ENCODE data around the gene USP19. TPM values are rescaled to one million over a fixed set of nuclear protein-coding genes. Genes with fewer than 3 reads are reported as not detected.

The USP19 gene
- polyA plus RNA-seq, 3 donors, result 18.4 to 55.7 (median 24.1) TPM

DNA sequence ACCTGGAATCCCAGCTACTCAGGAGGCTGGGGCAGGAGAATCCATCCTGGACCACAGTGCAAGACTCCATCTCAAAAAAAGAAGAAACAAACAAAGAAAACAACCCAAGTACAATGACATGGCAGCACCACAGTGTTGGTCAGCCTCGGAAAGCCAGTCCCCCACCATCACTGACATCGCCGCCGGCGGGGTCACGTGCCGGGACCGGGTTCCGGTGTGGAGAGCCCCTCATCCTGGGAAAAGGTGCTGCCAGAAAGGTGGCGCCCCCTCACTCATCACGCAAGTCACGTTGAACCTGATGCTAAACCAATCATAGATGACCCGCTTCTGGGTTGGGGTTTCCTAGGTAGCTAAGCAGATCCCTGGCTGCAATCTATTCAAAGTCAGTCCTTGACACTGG lies 44.5 kb downstream of the USP19 start:
- Histone ChIP-seq H3K27ac (ENCODE audit: low read depth in 1 of 2, low read length in 2 of 2) (no peak overlapping the region), H3K27me3 (ENCODE audit: control insufficient read depth in 2 of 2, insufficient read depth in 2 of 2, low read length in 2 of 2) (no peaks in the 10 kb centered on the region), H3K4me2 (replicated peaks; ENCODE audit: extremely low read depth, low read length, poor library complexity, severe bottlenecking) (no peak overlapping the region), H3K79me2 (ENCODE audit: insufficient read depth, low read length) (peaks cover 75% of the 10 kb centered on the region), H3K9ac (ENCODE audit: insufficient read depth, low read length, poor library complexity, severe bottlenecking) (no peak overlapping the region), H3K4me1 (ENCODE audit: control insufficient read depth in 1 of 2, insufficient read depth in 2 of 2, low read length in 2 of 2) (no peaks in the 10 kb centered on the region), H3K4me3 (replicated peaks in 1 of 3; ENCODE audit: low read depth in 2 of 3, low read length in 3 of 3) (no peak overlapping the region), H3K36me3 (replicated peaks in 1 of 2; ENCODE audit: control insufficient read depth in 1 of 2, insufficient read depth in 2 of 2, low read length in 2 of 2) (peaks cover 70 to 85% of the 10 kb centered on the region in 2 donors), H2AFZ (ENCODE audit: insufficient read depth, low read depth, low read length, poor library complexity, severe bottlenecking) (no peak overlapping the region), H4K20me1 (ENCODE audit: insufficient read depth, low read length) (peaks cover 73% of the 10 kb centered on the region), H3K9me3 (replicated peaks in 1 of 2; ENCODE audit: control insufficient read depth in 1 of 2, insufficient read depth in 1 of 2, low read length in 2 of 2) (no peaks in the 10 kb centered on the region)
- Mint-ChIP-seq H3K4me1 (no peaks in the 10 kb centered on the region), H3K36me3 (peaks cover 63 to 79% of the 10 kb centered on the region in 2 donors), H3K27me3 (ENCODE audit: low read depth in 3 of 3) (no peaks in the 10 kb centered on the region), H3K27ac (no peak overlapping the region), H3K4me3 (no peak overlapping the region), H3K9me3 (no peaks in the 10 kb centered on the region)
- no peak for DNase-seq
- WGBS (ENCODE audit: insufficient coverage), result 100% methylated on average over 1 of the region's 13 CpGs
- intact Hi-C loops (cut with micrococcal nuclease), result no loop called here
- TF ChIP-seq, protein P1, sequence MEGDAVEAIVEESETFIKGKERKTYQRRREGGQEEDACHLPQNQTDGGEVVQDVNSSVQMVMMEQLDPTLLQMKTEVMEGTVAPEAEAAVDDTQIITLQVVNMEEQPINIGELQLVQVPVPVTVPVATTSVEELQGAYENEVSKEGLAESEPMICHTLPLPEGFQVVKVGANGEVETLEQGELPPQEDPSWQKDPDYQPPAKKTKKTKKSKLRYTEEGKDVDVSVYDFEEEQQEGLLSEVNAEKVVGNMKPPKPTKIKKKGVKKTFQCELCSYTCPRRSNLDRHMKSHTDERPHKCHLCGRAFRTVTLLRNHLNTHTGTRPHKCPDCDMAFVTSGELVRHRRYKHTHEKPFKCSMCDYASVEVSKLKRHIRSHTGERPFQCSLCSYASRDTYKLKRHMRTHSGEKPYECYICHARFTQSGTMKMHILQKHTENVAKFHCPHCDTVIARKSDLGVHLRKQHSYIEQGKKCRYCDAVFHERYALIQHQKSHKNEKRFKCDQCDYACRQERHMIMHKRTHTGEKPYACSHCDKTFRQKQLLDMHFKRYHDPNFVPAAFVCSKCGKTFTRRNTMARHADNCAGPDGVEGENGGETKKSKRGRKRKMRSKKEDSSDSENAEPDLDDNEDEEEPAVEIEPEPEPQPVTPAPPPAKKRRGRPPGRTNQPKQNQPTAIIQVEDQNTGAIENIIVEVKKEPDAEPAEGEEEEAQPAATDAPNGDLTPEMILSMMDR (IDR thresholded peaks at IDR 0.05), result no peak

Small RNA genes lying within 50 kb of the gene (small RNA-seq; reads per million reads assigned to genes)
- not detected for gene RN7SL182P (ENCODE audit: insufficient read length, low read depth)

Other genes starting within 250 kb of the USP19 start
- 10 to 100 TPM; 43.6 to 60.8 (median 56.1) TPM for gene SLC25A20, start 221.9 kb downstream of the USP19 start, polyA plus RNA-seq
- 10 to 100 TPM; 68.2 to 94.8 (median 72.2) TPM for gene ARIH2, start 202.0 kb downstream of the USP19 start, polyA plus RNA-seq
- 10 to 100 TPM; 14.9 to 40.0 (median 18.1) TPM for gene P4HTM, start 130.6 kb downstream of the USP19 start, polyA plus RNA-seq
- 100 to 1,000 TPM in 1 of 3 donors, 10 to 100 TPM in 2; 30.6 to 103 (median 46.3) TPM for gene WDR6, start 113.4 kb downstream of the USP19 start, polyA plus RNA-seq
- gene DALRD3, start 102.2 kb downstream of the USP19 start, polyA plus RNA-seq, result 10 to 100 TPM; 15.0 to 42.1 (median 20.0) TPM
- 10 to 100 TPM; 42.1 to 93.4 (median 88.8) TPM for gene NDUFAF3, start 98.7 kb downstream of the USP19 start, polyA plus RNA-seq
- 10 to 100 TPM; 20.8 to 67.3 (median 21.0) TPM for gene IMPDH2, start 91.4 kb downstream of the USP19 start, polyA plus RNA-seq
- gene QRICH1, start 26.8 kb downstream of the USP19 start, polyA plus RNA-seq, result 100 to 1,000 TPM in 1 of 3 donors, 10 to 100 TPM in 1, 1 to 10 TPM in 1; 9.3 to 150 (median 16.1) TPM
- 100 to 1,000 TPM; 142 to 326 (median 142) TPM for gene QARS1, start 16.1 kb downstream of the USP19 start, polyA plus RNA-seq
- 10 to 100 TPM in 1 of 3 donors, 1 to 10 TPM in 2; 4.0 to 59.3 (median 7.6) TPM for gene LAMB2, start 12.2 kb upstream of the USP19 start, polyA plus RNA-seq
- gene CCDC71, start 45.5 kb upstream of the USP19 start, polyA plus RNA-seq, result 10 to 100 TPM in 1 of 3 donors, 1 to 10 TPM in 2; 1.0 to 11.2 (median 1.2) TPM
- 10 to 100 TPM in 2 of 3 donors, 1 to 10 TPM in 1; 7.5 to 16.7 (median 12.9) TPM for gene KLHDC8B, start 50.8 kb upstream of the USP19 start, polyA plus RNA-seq
- 10 to 100 TPM in 1 of 3 donors, 1 to 10 TPM in 1, under 1 TPM in 1; 0.60 to 15.7 (median 1.0) TPM for gene C3orf62, start 156.4 kb upstream of the USP19 start, polyA plus RNA-seq
- 100 to 1,000 TPM in 1 of 3 donors, 10 to 100 TPM in 2; 68.6 to 125 (median 78.9) TPM for gene USP4, start 219.2 kb upstream of the USP19 start, polyA plus RNA-seq
- gene GPX1, start 237.5 kb upstream of the USP19 start, polyA plus RNA-seq, result 1,000 to 10,000 TPM; 1,287 to 2,105 (median 1,394) TPM